GM12865 (cell line): Measurements from ENCODE around the gene CEP95.

Source experiments
- DNase-seq: peaks from one replicate; pipeline ENCODE4 v3.0.0; 2010; ENCODE audit warnings: low read depth
- H3K4me3 ChIP-seq: 2 replicates; pipeline ENCODE4 v1.5.1; 2011; ENCODE audit warnings: mild to moderate bottlenecking, low read depth, low read length, control low read depth
- CTCF ChIP-seq: IDR thresholded peaks from 2 replicates; pipeline ENCODE4 v1.5.1; 2011; ENCODE audit warnings: low read length, control low read depth, low read depth, inconsistent platforms; ENCODE audit not compliant: insufficient read depth; ENCODE audit errors: missing control alignments

Gene CEP95

GRCh38 chr17:64580384-64581315 lies 73.9 kb downstream of the CEP95 start:
- H3K4me3 ChIP-seq, result no peak overlapping the region
- no peak for DNase-seq
- no peak for TF ChIP-seq CTCF

- no peak for TF ChIP-seq CTCF
- no peak overlapping the region for H3K4me3 ChIP-seq
- no peak for DNase-seq
Observed at GRCh38 chr17:64583038-64583437, 76.3 kb downstream of the CEP95 start.

DNA sequence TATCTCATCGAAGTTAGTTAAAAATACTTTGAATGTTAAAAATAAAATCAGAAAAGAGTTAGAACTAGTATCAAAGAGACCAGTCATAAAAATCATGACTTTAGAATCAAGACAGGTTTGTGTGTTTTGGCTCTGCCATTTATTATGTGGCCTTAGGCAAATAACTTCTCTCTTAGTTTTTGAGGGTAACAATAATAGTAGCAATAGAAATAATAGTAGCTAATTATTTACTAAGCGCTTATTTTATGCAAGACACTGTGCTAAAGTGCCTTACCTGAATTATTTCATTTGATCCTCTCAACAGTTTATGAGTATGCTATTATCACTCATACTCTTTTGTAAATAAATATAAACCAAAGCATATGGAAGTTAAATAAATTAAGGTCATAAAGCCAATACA lies 78.4 kb downstream of the CEP95 start:
- no peak overlapping the region for H3K4me3 ChIP-seq
- no peak for TF ChIP-seq CTCF
- no peak for DNase-seq
